K562 (cell line): Measurements from ENCODE around the gene AMH.

Experiments used
- BACH1 ChIP-seq: fragments of 200-800 bp; sonication (Bioruptor generic); IDR thresholded peaks from 2 replicates; pipeline ENCODE4 v1.6.1; 2016; ENCODE audit warnings: missing genetic modification characterization, missing compliant biosample characterization
- CBX5 ChIP-seq: IDR thresholded peaks from 2 replicates; pipeline ENCODE4 v1.6.1; 2014; ENCODE audit warnings: low read depth, borderline replicate concordance
- JUNB ChIP-seq: fragments of 450-650 bp; formaldehyde crosslinking; conservative IDR thresholded peaks from 2 replicates; pipeline ENCODE4 v1.4.0; 2020; ENCODE audit warnings: mild to moderate bottlenecking
- POLR2A ChIP-seq: fragments of 450-650 bp; conservative IDR thresholded peaks from 2 replicates; pipeline ENCODE4 v1.6.1; 2016
- POLR2H ChIP-seq: IDR thresholded peaks from 2 replicates; pipeline ENCODE4 v1.6.1; 2016; ENCODE audit warnings: missing genetic modification characterization, low read depth, mild to moderate bottlenecking, control low read depth, missing compliant biosample characterization, moderate library complexity
- SP1 ChIP-seq: sonication (generic); formaldehyde crosslinking; IDR thresholded peaks from 2 replicates; pipeline ENCODE4 v1.8.1; 2022; ENCODE audit warnings: mild to moderate bottlenecking, missing genetic modification reagents
- ZNF140 ChIP-seq: fragments of 250-450 bp; sonication (Bioruptor Pico); IDR thresholded peaks from 2 replicates; pipeline ENCODE4 v1.8.0; 2021; ENCODE audit warnings: moderate library complexity, mild to moderate bottlenecking, inconsistent platforms
- TF ChIP-seq, protein P1 (sequence below): fragments of 450-650 bp; IDR thresholded peaks from 2 replicates; pipeline ENCODE4 v1.6.1; 2017; ENCODE audit warnings: antibody characterized with exemption, mild to moderate bottlenecking
- TF ChIP-seq, protein P2 (sequence below), 3 experiments: IDR thresholded peaks in 2 of 3; conservative IDR thresholded peaks in 1 of 3; 2 replicates each; pipeline ENCODE4 v1.5.1; 2011 to 2012; ENCODE audit warnings: low read length in 3 of 3, mild to moderate bottlenecking in 3 of 3, control low read depth in 2 of 3, improper control_type of control experiment in 1 of 3, inconsistent platforms in 1 of 3, low read depth in 1 of 3, mixed read lengths in 1 of 3, moderate library complexity in 1 of 3; ENCODE audit not compliant: insufficient read depth in 2 of 3
- TF ChIP-seq, protein P3 (sequence below): fragments of 450-650 bp; formaldehyde crosslinking; IDR thresholded peaks from 2 replicates; pipeline ENCODE4 v1.4.0; 2022; ENCODE audit warnings: mild to moderate bottlenecking, moderate library complexity

DNA sequence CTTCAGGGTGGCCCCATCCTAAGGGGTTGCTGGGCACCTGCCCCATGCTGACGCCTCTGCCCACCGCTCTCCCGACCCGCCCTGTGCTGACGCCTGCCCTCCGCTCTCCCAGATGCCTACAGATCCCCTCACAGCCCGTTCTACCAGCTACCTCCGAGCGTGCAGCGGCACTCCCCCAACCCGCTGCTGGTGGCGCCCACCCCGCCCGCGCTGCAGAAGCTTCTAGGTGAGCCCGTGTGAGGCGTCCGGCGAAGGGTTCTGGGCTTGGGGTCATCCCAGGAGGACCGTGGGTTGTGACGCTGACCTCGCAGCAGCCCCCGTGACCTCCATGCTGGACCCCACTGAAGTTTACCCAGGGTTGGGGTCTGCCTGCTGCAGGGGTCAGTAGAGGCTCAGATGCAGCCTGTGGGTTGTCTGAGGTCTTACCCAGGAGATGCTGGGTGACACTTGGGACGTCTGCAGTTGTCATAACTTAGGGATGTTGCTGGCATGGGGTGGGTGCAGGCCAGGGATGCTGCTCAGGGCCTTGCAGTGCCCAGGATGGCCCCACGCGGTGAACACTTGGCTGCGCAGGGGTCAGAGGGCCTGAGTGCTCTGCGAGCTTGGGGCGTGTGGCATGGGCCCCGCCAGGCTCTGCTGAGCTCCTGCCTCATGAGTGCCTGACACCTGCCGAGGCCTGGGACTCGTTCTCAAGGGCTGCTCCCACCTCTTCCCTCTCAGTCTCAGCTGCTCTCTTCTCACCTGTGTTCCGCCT is 38.0 kb upstream of the AMH start:
- TF ChIP-seq POLR2H = no peak
- TF ChIP-seq, protein P1, sequence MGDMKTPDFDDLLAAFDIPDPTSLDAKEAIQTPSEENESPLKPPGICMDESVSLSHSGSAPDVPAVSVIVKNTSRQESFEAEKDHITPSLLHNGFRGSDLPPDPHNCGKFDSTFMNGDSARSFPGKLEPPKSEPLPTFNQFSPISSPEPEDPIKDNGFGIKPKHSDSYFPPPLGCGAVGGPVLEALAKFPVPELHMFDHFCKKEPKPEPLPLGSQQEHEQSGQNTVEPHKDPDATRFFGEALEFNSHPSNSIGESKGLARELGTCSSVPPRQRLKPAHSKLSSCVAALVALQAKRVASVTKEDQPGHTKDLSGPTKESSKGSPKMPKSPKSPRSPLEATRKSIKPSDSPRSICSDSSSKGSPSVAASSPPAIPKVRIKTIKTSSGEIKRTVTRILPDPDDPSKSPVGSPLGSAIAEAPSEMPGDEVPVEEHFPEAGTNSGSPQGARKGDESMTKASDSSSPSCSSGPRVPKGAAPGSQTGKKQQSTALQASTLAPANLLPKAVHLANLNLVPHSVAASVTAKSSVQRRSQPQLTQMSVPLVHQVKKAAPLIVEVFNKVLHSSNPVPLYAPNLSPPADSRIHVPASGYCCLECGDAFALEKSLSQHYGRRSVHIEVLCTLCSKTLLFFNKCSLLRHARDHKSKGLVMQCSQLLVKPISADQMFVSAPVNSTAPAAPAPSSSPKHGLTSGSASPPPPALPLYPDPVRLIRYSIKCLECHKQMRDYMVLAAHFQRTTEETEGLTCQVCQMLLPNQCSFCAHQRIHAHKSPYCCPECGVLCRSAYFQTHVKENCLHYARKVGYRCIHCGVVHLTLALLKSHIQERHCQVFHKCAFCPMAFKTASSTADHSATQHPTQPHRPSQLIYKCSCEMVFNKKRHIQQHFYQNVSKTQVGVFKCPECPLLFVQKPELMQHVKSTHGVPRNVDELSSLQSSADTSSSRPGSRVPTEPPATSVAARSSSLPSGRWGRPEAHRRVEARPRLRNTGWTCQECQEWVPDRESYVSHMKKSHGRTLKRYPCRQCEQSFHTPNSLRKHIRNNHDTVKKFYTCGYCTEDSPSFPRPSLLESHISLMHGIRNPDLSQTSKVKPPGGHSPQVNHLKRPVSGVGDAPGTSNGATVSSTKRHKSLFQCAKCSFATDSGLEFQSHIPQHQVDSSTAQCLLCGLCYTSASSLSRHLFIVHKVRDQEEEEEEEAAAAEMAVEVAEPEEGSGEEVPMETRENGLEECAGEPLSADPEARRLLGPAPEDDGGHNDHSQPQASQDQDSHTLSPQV = no peak
- no peak for TF ChIP-seq CBX5
- no peak for TF ChIP-seq SP1 (CRISPR knock-in tag)
- TF ChIP-seq, protein P2, sequence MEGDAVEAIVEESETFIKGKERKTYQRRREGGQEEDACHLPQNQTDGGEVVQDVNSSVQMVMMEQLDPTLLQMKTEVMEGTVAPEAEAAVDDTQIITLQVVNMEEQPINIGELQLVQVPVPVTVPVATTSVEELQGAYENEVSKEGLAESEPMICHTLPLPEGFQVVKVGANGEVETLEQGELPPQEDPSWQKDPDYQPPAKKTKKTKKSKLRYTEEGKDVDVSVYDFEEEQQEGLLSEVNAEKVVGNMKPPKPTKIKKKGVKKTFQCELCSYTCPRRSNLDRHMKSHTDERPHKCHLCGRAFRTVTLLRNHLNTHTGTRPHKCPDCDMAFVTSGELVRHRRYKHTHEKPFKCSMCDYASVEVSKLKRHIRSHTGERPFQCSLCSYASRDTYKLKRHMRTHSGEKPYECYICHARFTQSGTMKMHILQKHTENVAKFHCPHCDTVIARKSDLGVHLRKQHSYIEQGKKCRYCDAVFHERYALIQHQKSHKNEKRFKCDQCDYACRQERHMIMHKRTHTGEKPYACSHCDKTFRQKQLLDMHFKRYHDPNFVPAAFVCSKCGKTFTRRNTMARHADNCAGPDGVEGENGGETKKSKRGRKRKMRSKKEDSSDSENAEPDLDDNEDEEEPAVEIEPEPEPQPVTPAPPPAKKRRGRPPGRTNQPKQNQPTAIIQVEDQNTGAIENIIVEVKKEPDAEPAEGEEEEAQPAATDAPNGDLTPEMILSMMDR (IDR thresholded peaks at IDR 0.05 in 2 of 3, conservative IDR thresholded peaks at IDR 0.05 in 1 of 3; ENCODE audit: insufficient read depth in 2 of 3, low read depth in 1 of 3, low read length in 3 of 3) = no peak
- no peak for TF ChIP-seq BACH1 (tag)
- TF ChIP-seq ZNF140 (CRISPR knock-in tag) = no peak
- no peak for TF ChIP-seq POLR2A
- TF ChIP-seq, protein P3, sequence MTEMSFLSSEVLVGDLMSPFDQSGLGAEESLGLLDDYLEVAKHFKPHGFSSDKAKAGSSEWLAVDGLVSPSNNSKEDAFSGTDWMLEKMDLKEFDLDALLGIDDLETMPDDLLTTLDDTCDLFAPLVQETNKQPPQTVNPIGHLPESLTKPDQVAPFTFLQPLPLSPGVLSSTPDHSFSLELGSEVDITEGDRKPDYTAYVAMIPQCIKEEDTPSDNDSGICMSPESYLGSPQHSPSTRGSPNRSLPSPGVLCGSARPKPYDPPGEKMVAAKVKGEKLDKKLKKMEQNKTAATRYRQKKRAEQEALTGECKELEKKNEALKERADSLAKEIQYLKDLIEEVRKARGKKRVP (CRISPR knock-in tag) = no peak
- no peak for TF ChIP-seq JUNB (CRISPR knock-in tag)
